Parathyroid adenoma (tissue), 2 donors: ENCODE measurements around the gene CARM1.
"Not testable (repeated sequence)": the region's sequence is repeated elsewhere in the genome, so short reads cannot be mapped to it uniquely, and the experiment has no call there.

Source experiments
- H2AFZ ChIP-seq: fragments of 300-600 bp; sonication (generic); one replicate; pipeline ENCODE4 v1.7.0; 2017; ENCODE audit warnings: antibody characterized with exemption, mild to moderate bottlenecking
- H3K27ac ChIP-seq: fragments of 300-600 bp; sonication (generic); one replicate; pipeline ENCODE4 v1.7.0; 2017
- H3K27me3 ChIP-seq: fragments of 300-600 bp; sonication (generic); one replicate; pipeline ENCODE4 v1.7.0; 2017; ENCODE audit warnings: low read length; ENCODE audit not compliant: control insufficient read depth, insufficient read depth
- H3K36me3 ChIP-seq: fragments of 300-600 bp; sonication (generic); one replicate; pipeline ENCODE4 v1.7.0; 2017; ENCODE audit warnings: low read length; ENCODE audit not compliant: control insufficient read depth, insufficient read depth
- H3K4me1 ChIP-seq: fragments of 300-600 bp; sonication (generic); one replicate; pipeline ENCODE4 v1.7.0; 2017; ENCODE audit warnings: control low read depth
- H3K4me2 ChIP-seq: fragments of 300-600 bp; sonication (generic); one replicate; pipeline ENCODE4 v1.7.0; 2017; ENCODE audit warnings: low read length
- H3K4me3 ChIP-seq: fragments of 300-600 bp; sonication (generic); one replicate; pipeline ENCODE4 v1.7.0; 2017; ENCODE audit warnings: low read depth, low read length
- H3K79me2 ChIP-seq: fragments of 300-600 bp; sonication (generic); one replicate; pipeline ENCODE4 v1.7.0; 2017; ENCODE audit warnings: control low read depth
- H3K9ac ChIP-seq: fragments of 300-600 bp; sonication (generic); one replicate; pipeline ENCODE4 v1.7.0; 2017; ENCODE audit warnings: mild to moderate bottlenecking
- H3K9me3 ChIP-seq: fragments of 300-600 bp; sonication (generic); one replicate; pipeline ENCODE4 v1.7.0; 2017; ENCODE audit warnings: low read length; ENCODE audit not compliant: control insufficient read depth
- CTCF ChIP-seq: fragments of 300-600 bp; sonication (generic); IDR thresholded peaks from one replicate; pipeline ENCODE4 v1.7.0; 2017; ENCODE audit warnings: antibody characterized with exemption, mild to moderate bottlenecking
- donor health status: primary hyperparathyroidism.

CARM1 gene

DNA sequence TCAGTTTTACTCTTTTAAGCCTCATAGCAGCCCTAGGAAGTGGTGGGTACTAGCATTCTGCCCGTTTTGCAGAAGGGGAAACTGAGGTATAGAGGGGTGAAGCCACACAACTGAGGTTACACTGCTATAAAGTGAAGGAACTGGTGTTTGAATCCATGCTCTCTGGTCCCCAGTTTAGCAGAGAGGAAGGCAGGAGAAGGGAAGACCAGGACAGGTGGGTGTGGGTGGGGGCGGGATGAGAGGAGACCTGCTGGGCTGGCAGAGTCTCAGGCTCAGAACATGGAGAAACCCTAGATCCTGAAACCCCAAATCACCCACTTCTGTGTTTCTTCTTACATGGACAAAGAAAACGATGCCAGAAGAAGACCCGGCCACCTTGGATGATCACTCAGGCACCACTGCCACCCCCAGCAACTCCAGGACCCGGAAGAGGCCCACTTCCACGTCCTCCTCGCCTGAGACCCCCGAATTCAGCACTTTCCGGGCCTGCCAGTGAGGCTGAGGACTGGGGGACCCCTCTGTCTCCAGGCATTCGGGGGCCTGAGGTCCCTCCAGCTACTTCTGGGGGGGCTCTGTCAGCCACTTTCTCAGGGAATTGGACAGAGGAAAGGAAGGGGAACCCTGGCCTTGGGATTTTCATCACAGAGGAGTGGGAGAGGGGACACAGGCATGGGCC lies 2.3 kb upstream of the CARM1 start:
- Histone ChIP-seq H3K4me2 (no peak overlapping the region), H3K36me3 (no peaks in the 10 kb centered on the region), H3K4me1 (no peaks in the 10 kb centered on the region), H3K79me2 (no peaks in the 10 kb centered on the region), H3K9me3 (no peaks in the 10 kb centered on the region), H3K4me3 (no peak overlapping the region), H3K27me3 (no peaks in the 10 kb centered on the region), H2AFZ (no peak overlapping the region), H3K27ac (no peak overlapping the region), H3K9ac (no peak overlapping the region)
- TF ChIP-seq CTCF, result no peak

DNA sequence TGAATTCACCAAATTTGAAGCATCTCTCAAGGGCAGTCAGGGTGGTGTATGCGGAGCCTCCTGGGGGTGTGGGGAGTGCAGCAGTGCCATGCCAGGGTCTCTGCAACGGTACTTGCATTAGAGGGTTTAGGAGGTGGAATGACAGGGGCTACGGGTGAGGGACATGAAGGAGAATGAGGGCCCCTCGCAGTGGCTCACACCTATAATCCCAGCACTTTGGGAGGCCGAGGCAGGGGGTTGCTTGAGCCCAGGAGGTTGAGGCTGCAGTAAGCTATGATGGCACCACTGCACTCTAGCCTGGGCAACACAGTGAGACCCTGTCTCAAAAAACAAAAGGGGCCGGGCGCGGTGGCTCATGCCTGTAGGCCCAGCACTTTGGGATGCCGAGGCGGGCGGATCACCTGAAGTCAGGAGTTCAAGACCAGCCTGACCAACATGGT lies 1.5 kb upstream of the CARM1 start:
- H3K4me1 ChIP-seq, H3K27me3 ChIP-seq, H3K36me3 ChIP-seq, H3K4me3 ChIP-seq, H3K79me2 ChIP-seq, H3K9ac ChIP-seq, H3K4me2 ChIP-seq, H2AFZ ChIP-seq, H3K9me3 ChIP-seq: not testable (repeated sequence)
- peak overlapping the region; percentile 60 for H3K27ac ChIP-seq

DNA sequence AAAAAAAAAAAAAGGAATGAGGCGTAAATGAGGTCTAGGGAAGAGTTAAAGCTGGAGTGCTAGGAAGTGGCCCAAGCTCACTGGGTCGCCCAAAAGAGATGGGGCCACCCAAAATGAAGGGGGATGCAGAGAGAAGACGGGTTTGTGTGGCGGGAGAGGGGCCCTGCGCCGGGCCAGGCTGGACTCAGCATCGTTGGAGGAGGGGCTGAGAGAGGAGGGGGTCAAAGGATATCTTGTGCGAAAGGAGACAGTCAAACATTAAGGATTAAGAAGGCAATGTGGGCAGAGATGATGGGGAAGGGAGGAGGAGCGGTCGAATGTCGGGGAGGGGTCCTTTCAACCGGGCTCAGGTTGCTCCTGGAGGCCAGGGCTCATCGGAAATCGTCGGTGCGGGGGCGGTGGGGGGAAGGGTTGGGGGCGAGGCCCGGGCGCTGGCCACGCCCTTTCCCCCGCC lies 825 bp upstream of the CARM1 start:
- Histone ChIP-seq H3K4me2 (peak overlapping the region; percentile 62), H3K9me3 (no peaks in the 10 kb centered on the region), H3K4me1 (no peaks in the 10 kb centered on the region), H3K27ac (peak overlapping the region; percentile 60), H3K27me3 (no peaks in the 10 kb centered on the region), H3K9ac (no peak overlapping the region), H3K79me2 (peaks cover 7% of the 10 kb centered on the region), H2AFZ (peak overlapping the region; percentile 85), H3K36me3 (no peaks in the 10 kb centered on the region), H3K4me3 (peak overlapping the region; percentile 38)
- no peak for TF ChIP-seq CTCF

DNA sequence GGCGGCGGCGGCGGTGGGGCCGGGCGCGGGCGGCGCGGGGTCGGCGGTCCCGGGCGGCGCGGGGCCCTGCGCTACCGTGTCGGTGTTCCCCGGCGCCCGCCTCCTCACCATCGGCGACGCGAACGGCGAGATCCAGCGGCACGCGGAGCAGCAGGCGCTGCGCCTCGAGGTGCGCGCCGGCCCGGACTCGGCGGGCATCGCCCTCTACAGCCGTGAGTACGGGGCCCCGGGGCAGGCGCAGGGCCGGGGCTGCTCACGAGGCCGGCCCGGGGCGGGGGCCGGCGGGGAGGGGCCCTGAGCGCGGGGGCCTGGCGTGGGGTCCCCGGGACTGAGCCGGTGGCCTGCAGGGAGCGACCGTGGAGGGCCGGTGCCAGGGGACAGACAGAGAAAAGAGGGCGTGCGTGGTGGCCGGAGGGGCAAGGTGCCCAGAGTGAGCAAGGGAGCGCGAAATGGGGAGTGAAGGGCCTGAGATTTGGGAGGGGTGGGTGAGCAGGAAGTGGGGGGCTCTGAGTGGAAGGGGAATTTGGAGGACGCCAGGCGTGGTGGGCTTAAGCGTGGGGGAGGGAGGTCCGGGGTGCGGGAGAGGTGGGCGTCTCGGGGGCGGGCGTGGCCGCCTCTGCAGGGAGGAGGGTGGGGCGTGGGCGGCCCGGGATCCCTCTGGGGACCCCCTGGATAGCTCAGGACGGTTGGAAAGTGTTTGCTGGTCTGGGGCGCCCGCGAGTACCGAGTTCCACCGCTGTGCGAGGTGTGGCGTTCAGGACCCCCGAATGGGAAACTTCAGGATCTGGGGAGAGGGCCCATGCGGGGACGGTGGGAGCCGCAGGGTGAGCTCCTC lies 575 bp downstream of the CARM1 start:
- no peaks in the 10 kb centered on the region for H3K36me3 ChIP-seq
- H3K4me1 ChIP-seq, result no peaks in the 10 kb centered on the region
- no peak overlapping the region for H3K27ac ChIP-seq
- no peaks in the 10 kb centered on the region for H3K27me3 ChIP-seq
- TF ChIP-seq CTCF, result no peak
- peak overlapping the region; percentile 77 for H3K4me2 ChIP-seq
- peak overlapping the region; percentile 63 for H2AFZ ChIP-seq
- H3K79me2 ChIP-seq, result peaks cover 21% of the 10 kb centered on the region
- peak overlapping the region; percentile 65 for H3K4me3 ChIP-seq
- no peak overlapping the region for H3K9ac ChIP-seq
- H3K9me3 ChIP-seq, result no peaks in the 10 kb centered on the region

GRCh38 chr19:10872546-10873107 lies 1.3 kb downstream of the CARM1 start:
- Histone ChIP-seq H3K79me2 (peaks cover 25% of the 10 kb centered on the region), H3K27ac (no peak overlapping the region), H3K4me2 (peak overlapping the region; percentile 77), H3K4me3 (peak overlapping the region; percentile 65), H3K9me3 (no peaks in the 10 kb centered on the region), H2AFZ (peak overlapping the region; percentile 63), H3K4me1 (no peaks in the 10 kb centered on the region), H3K9ac (no peak overlapping the region), H3K36me3 (no peaks in the 10 kb centered on the region), H3K27me3 (no peaks in the 10 kb centered on the region)
- TF ChIP-seq CTCF, result no peak
